HFFc6 (cell line): ENCODE data around the gene PLEKHH1. TPM values are rescaled to one million over a fixed set of nuclear protein-coding genes. Genes with fewer than 3 reads are reported as not detected.

Experiments
- DNase-seq: peaks from one replicate; pipeline ENCODE4 v3.0.0-alpha.2; 2018
- H3K27ac Mint-ChIP-seq: 2 replicates; pipeline ENCODE4 v1.8.0; 2020; ENCODE audit warnings: mild to moderate bottlenecking, mixed read lengths
- H3K27me3 Mint-ChIP-seq: 2 replicates; pipeline ENCODE4 v1.8.0; 2021; ENCODE audit warnings: mild to moderate bottlenecking, moderate library complexity, mixed read lengths; ENCODE audit not compliant: insufficient read depth
- H3K36me3 Mint-ChIP-seq: 2 replicates; pipeline ENCODE4 v1.8.0; 2021; ENCODE audit warnings: low read depth, mixed read lengths
- H3K4me1 Mint-ChIP-seq: 2 replicates; pipeline ENCODE4 v1.8.0; 2020; ENCODE audit warnings: low read depth, mixed read lengths
- H3K4me3 Mint-ChIP-seq: 2 replicates; pipeline ENCODE4 v1.8.0; 2020; ENCODE audit warnings: mild to moderate bottlenecking, moderate library complexity, mixed read lengths
- H3K9me3 Mint-ChIP-seq: 2 replicates; pipeline ENCODE4 v1.8.0; 2020; ENCODE audit warnings: mild to moderate bottlenecking, mixed read lengths
- total RNA-seq, 6 experiments: library from RNA; stranded (reverse); fragmentation: NEBNext Ultra II Directional; extraction: Animal tissue kit (Norgen Biotek cat#: 25700); gene quantifications; 2 replicates in 1 of 6; 3 replicates in 5 of 6; pipeline ENCODE4 v1.2.3, GENCODE V29; 2021
- TF ChIP-seq, protein P1 (sequence below): fragments of 200-600 bp; sonication (generic); IDR thresholded peaks from 2 replicates; pipeline ENCODE4 v1.5.0; 2021; ENCODE audit warnings: antibody characterized with exemption, mild to moderate bottlenecking

Gene PLEKHH1
- total RNA-seq, 6 experiments from 2014 or later: 0.10 to 0.28 (median 0.19) TPM

DNA sequence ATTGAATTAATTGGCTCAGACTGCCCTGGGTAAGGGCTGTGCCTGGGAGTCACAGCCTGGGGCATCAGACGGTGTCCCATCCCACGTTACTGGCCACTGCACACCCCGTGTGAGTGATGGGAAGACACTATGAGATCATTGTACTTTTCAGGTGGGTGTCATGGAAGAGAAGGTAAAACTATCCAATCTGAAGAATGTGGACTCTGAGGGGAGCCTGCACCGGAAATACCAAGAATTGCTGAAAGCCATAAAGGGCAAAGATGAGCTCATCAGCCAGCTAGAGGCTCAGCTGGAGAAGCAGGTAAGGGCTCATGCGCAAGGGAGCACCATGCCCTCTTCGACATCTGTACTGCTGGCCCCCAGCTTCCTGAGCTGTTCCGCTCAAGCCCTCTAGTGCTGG is 24.0 kb downstream of the PLEKHH1 start:
- H3K4me1 Mint-ChIP-seq: peaks cover 9% of the 10 kb centered on the region
- no peak for DNase-seq
- H3K9me3 Mint-ChIP-seq: no peaks in the 10 kb centered on the region
- H3K36me3 Mint-ChIP-seq: no peaks in the 10 kb centered on the region
- peaks cover 33% of the 10 kb centered on the region for H3K27me3 Mint-ChIP-seq
- TF ChIP-seq, protein P1, sequence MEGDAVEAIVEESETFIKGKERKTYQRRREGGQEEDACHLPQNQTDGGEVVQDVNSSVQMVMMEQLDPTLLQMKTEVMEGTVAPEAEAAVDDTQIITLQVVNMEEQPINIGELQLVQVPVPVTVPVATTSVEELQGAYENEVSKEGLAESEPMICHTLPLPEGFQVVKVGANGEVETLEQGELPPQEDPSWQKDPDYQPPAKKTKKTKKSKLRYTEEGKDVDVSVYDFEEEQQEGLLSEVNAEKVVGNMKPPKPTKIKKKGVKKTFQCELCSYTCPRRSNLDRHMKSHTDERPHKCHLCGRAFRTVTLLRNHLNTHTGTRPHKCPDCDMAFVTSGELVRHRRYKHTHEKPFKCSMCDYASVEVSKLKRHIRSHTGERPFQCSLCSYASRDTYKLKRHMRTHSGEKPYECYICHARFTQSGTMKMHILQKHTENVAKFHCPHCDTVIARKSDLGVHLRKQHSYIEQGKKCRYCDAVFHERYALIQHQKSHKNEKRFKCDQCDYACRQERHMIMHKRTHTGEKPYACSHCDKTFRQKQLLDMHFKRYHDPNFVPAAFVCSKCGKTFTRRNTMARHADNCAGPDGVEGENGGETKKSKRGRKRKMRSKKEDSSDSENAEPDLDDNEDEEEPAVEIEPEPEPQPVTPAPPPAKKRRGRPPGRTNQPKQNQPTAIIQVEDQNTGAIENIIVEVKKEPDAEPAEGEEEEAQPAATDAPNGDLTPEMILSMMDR: no peak
- no peak overlapping the region for H3K27ac Mint-ChIP-seq
- H3K4me3 Mint-ChIP-seq: no peak overlapping the region

DNA sequence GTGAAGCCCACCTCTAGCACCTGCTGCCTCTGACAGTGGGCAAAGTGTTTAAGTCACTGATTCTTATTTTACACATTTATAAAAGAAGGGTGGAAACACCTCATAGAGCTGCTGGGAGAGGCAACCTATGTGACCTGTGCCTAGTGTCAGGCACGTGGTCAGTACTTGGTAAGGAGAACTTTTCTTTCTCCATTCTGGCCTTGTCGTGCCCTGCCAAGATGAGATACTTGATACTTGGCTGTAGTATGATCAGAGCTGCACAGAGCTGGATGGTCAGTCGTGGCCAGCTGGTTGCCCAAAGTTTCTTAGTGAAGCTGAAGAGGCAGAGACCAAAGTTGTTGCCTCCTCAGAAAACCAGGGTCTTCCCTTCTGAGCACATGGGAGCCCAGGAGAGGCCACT is 24.6 kb downstream of the PLEKHH1 start:
- Mint-ChIP-seq H3K4me3 (no peak overlapping the region), H3K9me3 (no peaks in the 10 kb centered on the region), H3K36me3 (no peaks in the 10 kb centered on the region), H3K27me3 (peaks cover 29% of the 10 kb centered on the region), H3K4me1 (peaks cover 9% of the 10 kb centered on the region), H3K27ac (no peak overlapping the region)
- no peak for DNase-seq
- TF ChIP-seq, protein P1: no peak

GRCh38 chr14:67559639-67560038 is 26.5 kb downstream of the PLEKHH1 start:
- Mint-ChIP-seq H3K4me1 (peaks cover 9% of the 10 kb centered on the region), H3K36me3 (no peaks in the 10 kb centered on the region), H3K27me3 (peaks cover 14% of the 10 kb centered on the region), H3K27ac (no peak overlapping the region), H3K9me3 (no peaks in the 10 kb centered on the region), H3K4me3 (no peak overlapping the region)
- TF ChIP-seq, protein P1: no peak
- DNase-seq: no peak

DNA sequence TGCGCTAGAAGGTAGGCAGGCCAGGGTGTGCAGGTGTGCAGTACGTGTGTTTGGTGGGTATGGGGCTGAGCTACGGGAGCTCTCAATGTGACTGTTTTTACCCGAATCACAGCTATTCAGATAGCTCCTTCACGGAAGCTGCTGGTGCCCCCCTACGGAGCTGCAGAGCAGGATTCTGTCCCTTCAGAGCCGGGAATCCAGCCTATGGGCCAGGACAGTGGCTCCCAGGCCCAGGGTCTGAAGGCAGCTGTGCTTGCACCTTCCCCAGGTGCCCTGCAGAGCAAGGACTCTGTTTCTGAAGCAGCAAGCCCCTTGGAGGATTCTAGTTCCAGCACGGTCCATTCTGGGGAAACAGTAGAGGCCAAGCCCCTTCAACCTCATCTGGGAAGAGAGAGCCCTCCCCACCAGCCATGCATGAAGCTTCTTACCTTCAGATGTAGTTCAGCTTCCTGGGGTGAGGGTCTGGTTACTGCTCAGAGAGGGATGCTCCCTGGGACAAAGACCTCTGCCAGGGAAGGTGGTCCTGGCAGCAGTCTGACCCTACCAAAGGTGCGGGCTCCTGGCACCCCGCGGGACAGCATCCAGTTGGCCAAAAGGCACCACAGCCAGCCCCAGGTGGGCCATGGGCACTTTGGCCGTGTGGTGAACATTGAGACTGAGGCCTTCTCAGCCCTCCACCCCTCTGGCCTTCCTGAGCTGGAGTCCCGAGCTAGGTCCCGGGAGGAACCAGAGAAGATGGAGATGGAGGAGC is 29.1 kb downstream of the PLEKHH1 start:
- DNase-seq: no peak
- no peaks in the 10 kb centered on the region for H3K9me3 Mint-ChIP-seq
- peaks cover 4% of the 10 kb centered on the region for H3K4me1 Mint-ChIP-seq
- H3K36me3 Mint-ChIP-seq: no peaks in the 10 kb centered on the region
- H3K27ac Mint-ChIP-seq: no peak overlapping the region
- TF ChIP-seq, protein P1: no peak
- H3K27me3 Mint-ChIP-seq: peaks cover 12% of the 10 kb centered on the region
- H3K4me3 Mint-ChIP-seq: no peak overlapping the region

DNA sequence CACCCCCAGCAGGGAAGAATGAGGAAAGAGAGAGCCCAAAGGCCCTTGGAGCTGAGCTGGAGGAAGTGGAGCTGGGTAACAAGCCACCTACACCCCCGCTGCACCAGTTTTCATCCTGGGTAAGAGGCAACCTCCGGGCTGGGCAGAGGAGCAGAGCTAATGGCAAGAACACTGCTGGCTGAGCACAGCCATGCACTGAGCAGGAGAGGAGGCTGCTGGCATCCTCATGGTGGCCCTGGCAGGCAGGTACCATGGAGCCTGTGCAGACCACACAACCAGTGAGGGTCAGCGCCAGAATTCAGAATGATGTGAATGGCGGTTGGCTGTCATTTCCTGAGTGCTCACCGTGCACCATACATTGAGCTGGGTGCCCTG is 29.7 kb downstream of the PLEKHH1 start:
- Mint-ChIP-seq H3K27me3 (peaks cover 16% of the 10 kb centered on the region), H3K4me1 (peaks cover 7% of the 10 kb centered on the region), H3K4me3 (no peak overlapping the region), H3K36me3 (no peaks in the 10 kb centered on the region), H3K9me3 (no peaks in the 10 kb centered on the region), H3K27ac (no peak overlapping the region)
- no peak for DNase-seq
- TF ChIP-seq, protein P1: no peak
